GM20000 (cell line): ENCODE measurements around the gene ARSK.

Experiments used
- DNase-seq: peaks from one replicate; pipeline ENCODE4 v3.0.0; 2012; ENCODE audit warnings: low spot score
- TF ChIP-seq, protein P1 (sequence below): IDR thresholded peaks from 2 replicates; pipeline ENCODE4 v1.5.1; 2012; ENCODE audit warnings: mild to moderate bottlenecking, control low read depth; ENCODE audit errors: extremely low read depth, missing control alignments

ARSK gene

DNA sequence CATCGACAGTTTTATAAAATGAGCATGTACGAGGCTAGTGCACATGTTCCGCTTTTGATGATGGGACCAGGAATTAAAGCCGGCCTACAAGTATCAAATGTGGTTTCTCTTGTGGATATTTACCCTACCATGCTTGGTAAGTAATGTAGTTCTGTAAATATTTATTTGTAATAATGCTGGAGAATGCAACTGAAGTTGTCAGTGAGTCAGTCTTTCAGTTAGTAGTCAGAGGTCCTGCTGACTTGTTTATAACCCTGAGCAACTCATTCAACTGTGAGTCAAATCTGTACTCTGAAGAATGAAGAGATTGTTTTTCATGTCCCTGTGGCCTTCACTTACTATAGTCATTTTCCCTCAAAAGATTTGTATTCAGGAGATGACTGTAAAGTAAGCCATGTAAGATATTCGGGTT, 36.6 kb downstream of the ARSK start:
- TF ChIP-seq, protein P1, sequence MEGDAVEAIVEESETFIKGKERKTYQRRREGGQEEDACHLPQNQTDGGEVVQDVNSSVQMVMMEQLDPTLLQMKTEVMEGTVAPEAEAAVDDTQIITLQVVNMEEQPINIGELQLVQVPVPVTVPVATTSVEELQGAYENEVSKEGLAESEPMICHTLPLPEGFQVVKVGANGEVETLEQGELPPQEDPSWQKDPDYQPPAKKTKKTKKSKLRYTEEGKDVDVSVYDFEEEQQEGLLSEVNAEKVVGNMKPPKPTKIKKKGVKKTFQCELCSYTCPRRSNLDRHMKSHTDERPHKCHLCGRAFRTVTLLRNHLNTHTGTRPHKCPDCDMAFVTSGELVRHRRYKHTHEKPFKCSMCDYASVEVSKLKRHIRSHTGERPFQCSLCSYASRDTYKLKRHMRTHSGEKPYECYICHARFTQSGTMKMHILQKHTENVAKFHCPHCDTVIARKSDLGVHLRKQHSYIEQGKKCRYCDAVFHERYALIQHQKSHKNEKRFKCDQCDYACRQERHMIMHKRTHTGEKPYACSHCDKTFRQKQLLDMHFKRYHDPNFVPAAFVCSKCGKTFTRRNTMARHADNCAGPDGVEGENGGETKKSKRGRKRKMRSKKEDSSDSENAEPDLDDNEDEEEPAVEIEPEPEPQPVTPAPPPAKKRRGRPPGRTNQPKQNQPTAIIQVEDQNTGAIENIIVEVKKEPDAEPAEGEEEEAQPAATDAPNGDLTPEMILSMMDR = no peak

DNA sequence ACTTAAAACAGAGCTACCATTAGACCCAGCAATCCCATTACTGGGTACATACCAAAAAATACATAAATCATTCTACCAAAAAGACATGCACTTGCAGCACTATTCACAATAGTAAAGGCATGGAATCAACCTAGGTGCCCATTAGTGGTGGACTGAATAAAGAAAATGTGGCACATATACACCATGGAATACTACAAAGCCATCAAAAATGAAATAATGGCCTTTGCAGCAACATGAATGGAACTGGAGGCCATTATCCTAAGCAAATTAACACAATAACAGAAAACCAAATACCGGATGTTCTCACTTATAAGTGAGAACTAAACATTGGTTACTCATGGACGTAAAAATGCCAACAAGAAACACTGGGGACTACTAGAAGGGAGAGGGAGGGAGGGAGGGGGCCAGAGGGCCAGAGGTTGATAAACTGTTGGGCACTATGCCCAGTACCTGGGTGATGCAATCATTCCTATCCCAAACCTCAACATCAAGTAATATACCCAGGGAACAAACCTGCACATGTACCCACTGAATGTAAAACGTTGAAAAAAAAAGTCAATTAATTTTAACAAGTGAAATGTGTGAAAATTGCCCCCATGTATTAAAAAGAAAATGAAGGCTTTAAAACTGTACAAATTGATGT, 40.5 kb downstream of the ARSK start:
- TF ChIP-seq, protein P1 = no peak
- DNase-seq = no peak

More for the DNA sequence above, 36.6 kb downstream of the ARSK start:
- peak; percentile 31 for DNase-seq

DNA sequence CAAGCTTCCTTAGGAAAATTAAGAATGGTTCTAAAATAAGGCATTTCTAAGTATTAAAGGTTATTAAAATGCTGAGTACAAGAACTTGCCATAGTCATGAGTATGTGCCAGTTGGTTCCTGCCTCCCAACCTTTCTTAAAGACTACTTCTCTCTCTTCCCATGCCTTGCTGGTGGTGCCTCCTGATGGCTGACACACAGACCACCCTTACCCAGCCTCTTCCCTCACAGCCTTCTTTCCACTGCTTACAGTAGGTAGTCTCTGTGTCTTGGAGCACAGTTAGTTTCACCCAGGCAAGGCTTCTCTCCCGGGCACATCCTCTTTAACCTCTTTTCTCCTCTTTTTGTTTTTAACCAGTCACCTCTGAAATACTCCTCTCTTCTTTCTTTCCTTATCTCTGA, 44.4 kb downstream of the ARSK start:
- no peak for DNase-seq
- TF ChIP-seq, protein P1 = no peak

DNA sequence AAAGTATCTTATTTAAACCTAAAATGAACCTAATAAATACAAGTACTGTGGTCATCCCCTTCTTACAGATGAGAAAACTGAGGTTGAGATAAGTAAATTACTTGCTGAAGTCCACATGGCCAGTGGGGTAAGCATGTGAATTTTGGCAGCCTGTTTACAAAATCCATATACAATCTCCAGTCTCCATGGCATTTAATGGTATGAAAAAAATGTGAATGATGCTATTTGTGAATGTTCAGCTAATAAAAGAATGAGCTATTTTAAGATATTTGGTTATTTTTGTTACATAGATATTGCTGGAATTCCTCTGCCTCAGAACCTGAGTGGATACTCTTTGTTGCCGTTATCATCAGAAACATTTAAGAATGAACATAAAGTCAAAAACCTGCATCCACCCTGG, 45.7 kb downstream of the ARSK start:
- no peak for DNase-seq
- TF ChIP-seq, protein P1 = no peak

DNA sequence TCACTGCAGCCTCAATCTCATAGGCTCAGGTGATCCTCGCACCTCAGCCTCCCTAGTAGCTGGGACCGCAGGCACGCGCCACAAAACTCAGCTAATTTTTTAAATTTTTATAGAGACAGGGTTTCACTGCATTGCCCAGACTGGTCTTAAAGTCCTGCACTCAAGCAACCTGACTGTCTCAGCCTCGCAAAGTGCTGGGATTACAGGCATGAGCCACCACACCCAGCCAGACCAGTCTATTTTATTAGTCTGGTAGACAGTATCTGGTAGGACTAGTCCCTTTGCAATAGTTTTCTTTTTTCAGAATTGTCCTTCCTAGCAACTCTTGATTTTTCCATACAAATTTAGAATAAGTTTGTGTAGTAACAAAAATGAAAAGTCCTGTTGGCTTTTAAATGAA, 50.9 kb downstream of the ARSK start:
- TF ChIP-seq, protein P1 = no peak
- DNase-seq = no peak

DNA sequence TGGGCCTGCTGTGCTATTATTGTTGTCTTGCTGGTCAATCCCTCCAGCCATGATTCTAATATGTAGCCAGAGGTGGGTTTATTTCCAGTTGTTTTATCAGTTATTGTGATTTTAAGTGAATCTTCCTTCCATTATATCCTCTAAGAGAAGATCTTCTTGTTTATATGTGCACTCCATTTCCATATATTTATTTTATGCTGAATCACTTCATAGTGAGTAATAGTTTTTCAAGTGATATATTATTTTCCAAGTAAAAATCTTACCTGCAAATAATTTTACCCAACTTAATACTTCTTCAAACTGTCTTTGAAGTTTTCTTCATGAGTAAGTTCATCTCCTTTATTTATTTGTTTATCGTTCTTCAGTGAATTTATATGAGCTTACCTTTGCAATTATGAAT, 51.5 kb downstream of the ARSK start:
- no peak for DNase-seq
- TF ChIP-seq, protein P1 = no peak

DNA sequence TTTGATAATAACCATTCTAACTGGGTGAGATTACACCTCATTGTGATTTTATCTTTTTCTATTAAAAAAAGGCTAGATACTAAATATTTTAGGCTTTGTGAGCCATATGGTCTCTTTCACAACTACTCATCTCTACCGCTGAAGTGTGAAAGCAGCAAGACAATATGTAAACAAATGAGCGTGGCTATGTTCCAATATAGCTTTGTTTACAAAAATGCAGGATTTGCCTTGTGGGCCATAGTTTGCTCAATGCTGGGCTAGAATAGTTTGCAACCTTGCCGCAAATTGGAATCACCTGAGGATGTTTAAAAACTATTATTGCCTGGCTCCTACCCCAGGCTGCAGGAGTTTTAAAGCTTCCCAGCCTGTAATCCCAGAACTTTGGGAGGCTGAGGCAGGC, 54.8 kb downstream of the ARSK start:
- no peak for DNase-seq
- TF ChIP-seq, protein P1 = no peak
